GM23248 (cell line): ENCODE measurements around the gene ALG14.

Experiments used
- EZH2 ChIP-seq: fragments of 200-600 bp; sonication (generic); IDR thresholded peaks from 2 replicates; pipeline ENCODE4 v1.6.1; 2018; ENCODE audit warnings: antibody characterized with exemption, mild to moderate bottlenecking; ENCODE audit not compliant: insufficient read depth, poor library complexity, severe bottlenecking
- EZH2phosphoT487 ChIP-seq: fragments of 200-600 bp; sonication (generic); IDR thresholded peaks from 2 replicates; pipeline ENCODE4 v1.6.1; 2018; ENCODE audit warnings: antibody characterized with exemption, moderate library complexity, mild to moderate bottlenecking, low read depth; ENCODE audit not compliant: insufficient read depth

GRCh38 chr1:95033843-95034242, 38.9 kb downstream of the ALG14 start:
- no peak for TF ChIP-seq EZH2
- no peak for TF ChIP-seq EZH2phosphoT487
